ENCODE results near the gene MACC1. TPM values are rescaled to one million over a fixed set of nuclear protein-coding genes. Genes with fewer than 3 reads are reported as not detected.

MACC1 gene
- total and polyA plus RNA-seq, 12 donors: 0.35 to 9.8 (median 1.5) TPM

DNA sequence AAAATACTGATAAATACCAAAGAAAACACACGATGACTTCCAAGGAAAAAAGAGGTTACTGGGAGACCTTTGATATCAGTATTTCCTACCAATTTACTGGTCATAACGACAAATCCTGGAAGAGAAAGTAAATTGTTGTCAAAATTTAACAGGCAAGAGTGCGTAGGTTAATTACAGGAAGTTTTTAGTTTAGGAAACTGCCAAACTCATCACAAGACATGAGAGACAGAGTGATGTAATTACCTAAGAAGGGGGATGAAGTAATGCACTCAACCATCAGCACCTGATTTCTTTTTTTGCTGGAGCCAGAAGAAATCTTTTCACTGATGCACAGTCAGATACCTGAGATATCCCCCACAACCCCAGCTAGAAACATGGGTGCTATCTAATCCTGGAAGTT, 16.8 kb downstream of the MACC1 start:
- Histone ChIP-seq H3K27me3 (no peaks in the 10 kb centered on the region), H3K36me3 (replicated peaks in 1 of 2) (no peaks in the 10 kb centered on the region), H3K4me1 (replicated peaks in 1 of 2) (no peaks in the 10 kb centered on the region), H3K9me3 (replicated peaks in 1 of 3) (no peaks in the 10 kb centered on the region), H3K27ac (peak overlapping the region in 1 of 5 donors; percentile 36), H3K4me3 (no peak overlapping the region)
- intact Hi-C loops (cut with DNase I): no loop called here
- DNase-seq: no peak
- WGBS, 4 donors: 53 to 63% (median 57%) methylated on average over 3 of the region's 3 CpGs
- TF ChIP-seq CTCF (IDR thresholded peaks at IDR 0.05) (no peak), POLR2A (IDR thresholded peaks at IDR 0.05) (no peak)

GRCh38 chr7:20199015-20199737, 18.0 kb downstream of the MACC1 start:
- TF ChIP-seq POLR2A (IDR thresholded peaks at IDR 0.05): no peak
- no peak for TF ChIP-seq CTCF (IDR thresholded peaks at IDR 0.05)
- peak in 5 of 7 donors; percentile 20 to 77 (median 44) for DNase-seq
- Histone ChIP-seq H3K4me1 (replicated peaks in 1 of 2) (no peaks in the 10 kb centered on the region), H3K27ac (peak overlapping the region in 1 of 5 donors; percentile 18), H3K9me3 (replicated peaks in 1 of 3) (no peaks in the 10 kb centered on the region), H3K36me3 (replicated peaks in 1 of 2) (no peaks in the 10 kb centered on the region), H3K4me3 (no peak overlapping the region), H3K27me3 (no peaks in the 10 kb centered on the region)
- intact Hi-C loops (cut with DNase I): no loop called here
- 73 to 86% (median 78%) methylated on average over 2 of the region's 2 CpGs for whole genome bisulfite sequencing, 4 donors

DNA sequence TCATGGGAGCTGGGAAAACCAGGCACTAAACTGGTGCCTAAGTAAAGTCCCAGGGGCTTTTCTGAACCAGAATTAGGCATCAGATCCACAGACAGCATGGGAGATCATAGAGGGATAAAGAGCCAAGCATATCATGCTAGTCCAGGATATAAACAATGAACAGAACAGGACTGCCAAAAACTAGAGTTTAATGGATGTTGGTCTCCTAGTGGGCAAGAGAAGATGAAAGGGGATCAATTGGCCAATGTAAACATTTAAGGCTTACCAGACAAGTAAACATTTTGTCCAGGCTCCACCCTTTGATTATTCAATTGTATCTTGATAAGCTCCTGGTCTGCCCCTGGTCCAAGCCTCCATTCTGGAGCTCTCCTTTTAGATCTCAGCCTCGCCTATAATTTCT, 18.9 kb downstream of the MACC1 start:
- H3K27me3 ChIP-seq: no peaks in the 10 kb centered on the region
- H3K27ac ChIP-seq: no peak overlapping the region
- no peaks in the 10 kb centered on the region for H3K9me3 ChIP-seq (replicated peaks in 1 of 3)
- intact Hi-C loops (cut with DNase I): no loop called here
- no peaks in the 10 kb centered on the region for H3K4me1 ChIP-seq (replicated peaks in 1 of 2)
- 84 to 100% (median 97%) methylated on average over 1 of the region's 1 CpG for WGBS, 4 donors
- H3K36me3 ChIP-seq (replicated peaks in 1 of 2): no peaks in the 10 kb centered on the region
- no peak for TF ChIP-seq POLR2A (IDR thresholded peaks at IDR 0.05)
- no peak for TF ChIP-seq CTCF (IDR thresholded peaks at IDR 0.05)
- H3K4me3 ChIP-seq: no peak overlapping the region
- DNase-seq: no peak

GRCh38 chr7:20197837-20198236, 19.3 kb downstream of the MACC1 start:
- no peaks in the 10 kb centered on the region for H3K27me3 ChIP-seq
- TF ChIP-seq CTCF (IDR thresholded peaks at IDR 0.05) (peak in 3 of 6 experiments; percentile 12 to 38 (median 26)), POLR2A (IDR thresholded peaks at IDR 0.05) (no peak)
- H3K9me3 ChIP-seq (replicated peaks in 1 of 3): no peaks in the 10 kb centered on the region
- no peak overlapping the region for H3K4me3 ChIP-seq
- intact Hi-C loops (cut with DNase I): no loop called here
- DNase-seq: no peak
- no peaks in the 10 kb centered on the region for H3K36me3 ChIP-seq (replicated peaks in 1 of 2)
- no peak overlapping the region for H3K27ac ChIP-seq
- H3K4me1 ChIP-seq (replicated peaks in 1 of 2): no peaks in the 10 kb centered on the region
